GM23338 (cell line): Measurements from ENCODE around the gene HGFAC. TPM values are rescaled to one million over a fixed set of nuclear protein-coding genes. Genes with fewer than 3 reads are reported as not detected.

Experiments
- ATAC-seq: fragments of 200-7000 bp; cut with Tn5 transposase; 3 replicates; pipeline ENCODE4 v1.9.1; 2020
- DNase-seq: peaks from one replicate; pipeline ENCODE4 v3.0.0-alpha.2; 2015; ENCODE audit warnings: low spot score
- H2AFZ ChIP-seq: fragments of 200-600 bp; sonication (generic); 2 replicates; pipeline ENCODE4 v1.8.0; 2016; ENCODE audit warnings: antibody characterized with exemption, mild to moderate bottlenecking, moderate library complexity
- H3F3A ChIP-seq: fragments of 200-600 bp; sonication (generic); replicated peaks from 2 replicates; pipeline ENCODE4 v1.8.0; 2017; ENCODE audit warnings: antibody characterized with exemption, mixed run types, low read depth
- H3K27ac ChIP-seq: fragments of 200-600 bp; sonication (generic); 2 replicates; pipeline ENCODE4 v1.6.1; 2016; ENCODE audit warnings: low read depth
- H3K27me3 ChIP-seq: fragments of 200-600 bp; sonication (generic); 2 replicates; pipeline ENCODE4 v1.8.0; 2016; ENCODE audit warnings: mild to moderate bottlenecking, mixed run types, moderate library complexity; ENCODE audit not compliant: insufficient read depth
- H3K36me3 ChIP-seq: fragments of 200-600 bp; sonication (generic); 2 replicates; pipeline ENCODE4 v1.8.0; 2016; ENCODE audit warnings: mild to moderate bottlenecking; ENCODE audit not compliant: insufficient read depth
- H3K4me1 ChIP-seq: fragments of 200-600 bp; sonication (generic); 2 replicates; pipeline ENCODE4 v1.8.0; 2016; ENCODE audit warnings: mild to moderate bottlenecking, moderate library complexity; ENCODE audit not compliant: insufficient read depth
- H3K4me2 ChIP-seq: fragments of 200-600 bp; sonication (generic); 2 replicates; pipeline ENCODE4 v1.7.1; 2017; ENCODE audit warnings: mixed run types
- H3K4me3 ChIP-seq: fragments of 200-600 bp; sonication (generic); 2 replicates; pipeline ENCODE4 v1.6.1; 2016; ENCODE audit warnings: mixed run types
- H3K79me2 ChIP-seq: fragments of 200-600 bp; sonication (generic); replicated peaks from 2 replicates; pipeline ENCODE4 v1.8.0; 2017; ENCODE audit warnings: mild to moderate bottlenecking; ENCODE audit not compliant: insufficient read depth
- H3K9me2 ChIP-seq: fragments of 200-600 bp; sonication (generic); 2 replicates; pipeline ENCODE4 v1.8.0; 2017; ENCODE audit not compliant: insufficient read depth
- H4K20me1 ChIP-seq: fragments of 200-600 bp; sonication (generic); replicated peaks from 2 replicates; pipeline ENCODE4 v1.8.0; 2017; ENCODE audit warnings: mild to moderate bottlenecking; ENCODE audit not compliant: insufficient read depth
- H3K27ac Mint-ChIP-seq: 2 replicates; pipeline ENCODE4 v1.8.0; 2020; ENCODE audit warnings: inconsistent platforms, mild to moderate bottlenecking, moderate library complexity, mixed read lengths
- H3K27me3 Mint-ChIP-seq: 3 replicates; pipeline ENCODE4 v1.8.0; 2022; ENCODE audit warnings: low read depth, mild to moderate bottlenecking, moderate library complexity, mixed read lengths, inconsistent platforms; ENCODE audit not compliant: insufficient read depth, poor library complexity
- H3K36me3 Mint-ChIP-seq: 3 replicates; pipeline ENCODE4 v1.8.0; 2021; ENCODE audit warnings: low read depth, mild to moderate bottlenecking, inconsistent platforms, moderate library complexity, mixed read lengths
- H3K4me1 Mint-ChIP-seq: 3 replicates; pipeline ENCODE4 v1.8.0; 2020; ENCODE audit warnings: mild to moderate bottlenecking, inconsistent platforms, mixed read lengths
- H3K4me3 Mint-ChIP-seq: 3 replicates; pipeline ENCODE4 v1.8.0; 2021; ENCODE audit warnings: moderate library complexity, mild to moderate bottlenecking, inconsistent platforms, mixed read lengths
- H3K9me3 Mint-ChIP-seq: 3 replicates; pipeline ENCODE4 v1.8.0; 2020; ENCODE audit warnings: moderate library complexity, mild to moderate bottlenecking, inconsistent platforms, mixed read lengths
- CREB1 ChIP-seq: fragments of 250-450 bp; sonication (Bioruptor Pico); IDR thresholded peaks from 2 replicates; pipeline ENCODE4 v1.5.0; 2020; ENCODE audit warnings: low read depth, mild to moderate bottlenecking, moderate library complexity
- EZH2 ChIP-seq: fragments of 200-600 bp; sonication (generic); IDR thresholded peaks from one replicate; pipeline ENCODE4 v1.8.0; 2017; ENCODE audit warnings: antibody characterized with exemption, mild to moderate bottlenecking, low read depth; ENCODE audit not compliant: unreplicated experiment
- EZH2phosphoT487 ChIP-seq: fragments of 200-600 bp; sonication (generic); IDR thresholded peaks from one replicate; pipeline ENCODE4 v1.8.1; 2018; ENCODE audit warnings: antibody characterized with exemption; ENCODE audit not compliant: unreplicated experiment
- JUNB ChIP-seq: IDR thresholded peaks from one replicate; pipeline ENCODE4 v1.6.1; 2016; ENCODE audit warnings: antibody characterized with exemption; ENCODE audit not compliant: unreplicated experiment
- NANOG ChIP-seq: IDR thresholded peaks from 2 replicates; pipeline ENCODE4 v1.6.1; 2016; ENCODE audit warnings: antibody characterized with exemption, borderline replicate concordance
- POLR2AphosphoS5 ChIP-seq: IDR thresholded peaks from 2 replicates; pipeline ENCODE4 v1.6.1; 2016; ENCODE audit warnings: antibody characterized with exemption, low read depth
- STAT1 ChIP-seq: IDR thresholded peaks from one replicate; pipeline ENCODE4 v1.6.1; 2016; ENCODE audit warnings: antibody characterized with exemption; ENCODE audit not compliant: unreplicated experiment
- ZNF114 ChIP-seq: fragments of 250-450 bp; sonication (Bioruptor Pico); IDR thresholded peaks from 2 replicates; pipeline ENCODE4 v1.5.0; 2020; ENCODE audit warnings: mild to moderate bottlenecking, moderate library complexity
- ZNF331 ChIP-seq: fragments of 250-450 bp; sonication (Bioruptor Pico); IDR thresholded peaks from 2 replicates; pipeline ENCODE4 v1.5.0; 2020; ENCODE audit warnings: low read depth, mild to moderate bottlenecking, moderate library complexity
- polyA plus RNA-seq: library from polyadenylated mRNA; unstranded; fragments of >200 nt; fragmentation: Nextera tagmentation; extraction: Ambion mirVana; gene quantifications from 2 replicates; pipeline ENCODE4 v1.2.1, GENCODE V29; 2016
- total RNA-seq: library from RNA; depleted of rRNA; stranded (reverse); fragments of >200 nt; shearing (Covaris generic); gene quantifications from 2 replicates; pipeline ENCODE4 v1.2.3, GENCODE V29; 2014
- TF ChIP-seq, protein P1 (sequence below), 2 experiments: fragments of 200-600 bp in 1 of 2; sonication (generic) in 1 of 2; conservative IDR thresholded peaks; 2 replicates each; pipeline versions ENCODE4 v1.5.1 to v1.6.1; 2016 to 2017; ENCODE audit warnings: antibody characterized with exemption in 2 of 2, low read depth in 2 of 2, mild to moderate bottlenecking in 2 of 2, moderate library complexity in 1 of 2
- TF ChIP-seq, protein P2 (sequence below): IDR thresholded peaks from one replicate; pipeline ENCODE4 v1.6.1; 2018; ENCODE audit warnings: antibody characterized with exemption; ENCODE audit not compliant: unreplicated experiment
- TF ChIP-seq, protein P3 (sequence below): IDR thresholded peaks from 2 replicates; pipeline ENCODE4 v1.6.1; 2016; ENCODE audit warnings: antibody characterized with exemption

HGFAC gene
- total and polyA plus RNA-seq, 2 experiments from 2014 or later, result 0.94 TPM; not detected in 1

DNA sequence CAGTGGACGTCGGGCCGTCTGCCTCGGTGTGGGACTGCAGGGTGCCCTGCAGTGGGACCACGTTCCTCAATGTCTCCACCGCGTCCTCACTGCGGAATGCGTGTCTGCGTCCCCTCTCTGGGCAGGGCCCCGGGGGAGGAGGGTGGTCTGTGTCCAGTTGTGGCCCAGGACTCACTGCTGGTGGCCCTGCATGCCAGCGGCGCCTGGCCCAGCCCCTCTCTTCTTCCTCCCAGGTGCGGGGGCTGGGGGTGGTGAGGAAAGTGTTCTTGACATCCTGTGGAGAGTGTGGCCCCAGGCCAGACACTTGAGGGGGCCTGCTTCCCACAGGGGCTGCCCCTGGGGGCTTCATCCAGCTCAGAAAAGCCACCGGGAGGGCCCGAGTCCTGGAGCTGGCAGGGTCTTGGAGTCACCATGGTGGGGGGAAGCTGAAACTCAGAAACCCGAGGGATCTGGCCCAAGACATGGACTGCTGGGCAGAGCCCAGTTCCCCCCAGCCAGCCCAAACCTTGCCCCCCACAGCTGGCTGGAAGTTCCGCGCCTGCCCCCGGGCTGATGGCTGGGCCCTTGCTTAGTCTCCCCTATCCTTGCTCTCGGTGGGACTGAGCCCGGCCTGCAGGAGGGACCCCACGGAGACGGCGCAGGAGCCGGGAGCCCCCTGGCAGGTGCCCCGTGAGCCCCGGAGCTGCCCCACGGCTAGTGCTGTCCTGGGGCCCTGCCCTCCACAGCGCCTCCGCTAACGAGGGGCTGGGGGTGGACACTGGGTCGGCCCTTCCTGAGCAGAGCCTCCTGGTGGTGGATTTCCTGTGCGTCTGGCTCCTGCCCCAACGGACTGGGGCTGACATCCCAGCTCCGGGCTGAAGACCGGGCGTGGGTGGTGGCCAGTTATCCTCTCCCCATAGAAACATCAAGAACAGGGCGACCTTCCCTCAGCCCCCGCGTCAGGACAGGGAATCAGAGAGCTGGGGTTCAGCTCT lies 24.2 kb downstream of the HGFAC start:
- H2AFZ ChIP-seq, result no peak overlapping the region
- Mint-ChIP-seq H3K27me3 (peaks cover 39% of the 10 kb centered on the region), H3K9me3 (no peaks in the 10 kb centered on the region; the same call in 2 of the 3 replicates), H3K4me1 (no peaks in the 10 kb centered on the region; the same call in 2 of the 3 replicates), H3K36me3 (no peaks in the 10 kb centered on the region), H3K27ac (no peak overlapping the region), H3K4me3 (no peak overlapping the region)
- H3K27ac ChIP-seq, result no peak overlapping the region
- no peaks in the 10 kb centered on the region for H3K79me2 ChIP-seq
- H3K36me3 ChIP-seq, result no peaks in the 10 kb centered on the region
- H3K4me1 ChIP-seq, result no peaks in the 10 kb centered on the region; the same call in 1 of the 2 replicates
- DNase-seq (peak; percentile 69), ATAC-seq (peak; percentile 58)
- H3F3A ChIP-seq, result no peaks in the 10 kb centered on the region
- H3K4me3 ChIP-seq, result no peak overlapping the region
- H3K9me2 ChIP-seq, result no peaks in the 10 kb centered on the region
- peaks cover 19% of the 10 kb centered on the region for H3K27me3 ChIP-seq
- H3K4me2 ChIP-seq, result no peak overlapping the region
- no peak for TF ChIP-seq CREB1
- TF ChIP-seq, protein P1, sequence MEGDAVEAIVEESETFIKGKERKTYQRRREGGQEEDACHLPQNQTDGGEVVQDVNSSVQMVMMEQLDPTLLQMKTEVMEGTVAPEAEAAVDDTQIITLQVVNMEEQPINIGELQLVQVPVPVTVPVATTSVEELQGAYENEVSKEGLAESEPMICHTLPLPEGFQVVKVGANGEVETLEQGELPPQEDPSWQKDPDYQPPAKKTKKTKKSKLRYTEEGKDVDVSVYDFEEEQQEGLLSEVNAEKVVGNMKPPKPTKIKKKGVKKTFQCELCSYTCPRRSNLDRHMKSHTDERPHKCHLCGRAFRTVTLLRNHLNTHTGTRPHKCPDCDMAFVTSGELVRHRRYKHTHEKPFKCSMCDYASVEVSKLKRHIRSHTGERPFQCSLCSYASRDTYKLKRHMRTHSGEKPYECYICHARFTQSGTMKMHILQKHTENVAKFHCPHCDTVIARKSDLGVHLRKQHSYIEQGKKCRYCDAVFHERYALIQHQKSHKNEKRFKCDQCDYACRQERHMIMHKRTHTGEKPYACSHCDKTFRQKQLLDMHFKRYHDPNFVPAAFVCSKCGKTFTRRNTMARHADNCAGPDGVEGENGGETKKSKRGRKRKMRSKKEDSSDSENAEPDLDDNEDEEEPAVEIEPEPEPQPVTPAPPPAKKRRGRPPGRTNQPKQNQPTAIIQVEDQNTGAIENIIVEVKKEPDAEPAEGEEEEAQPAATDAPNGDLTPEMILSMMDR (conservative IDR thresholded peaks at IDR 0.05; ENCODE audit: low read depth in 2 of 2), result peak; percentile 37 to 57; a peak in 3 of 4 replicates
- no peak for TF ChIP-seq ZNF331 (CRISPR knock-in tag)
- no peaks in the 10 kb centered on the region for H4K20me1 ChIP-seq

DNA sequence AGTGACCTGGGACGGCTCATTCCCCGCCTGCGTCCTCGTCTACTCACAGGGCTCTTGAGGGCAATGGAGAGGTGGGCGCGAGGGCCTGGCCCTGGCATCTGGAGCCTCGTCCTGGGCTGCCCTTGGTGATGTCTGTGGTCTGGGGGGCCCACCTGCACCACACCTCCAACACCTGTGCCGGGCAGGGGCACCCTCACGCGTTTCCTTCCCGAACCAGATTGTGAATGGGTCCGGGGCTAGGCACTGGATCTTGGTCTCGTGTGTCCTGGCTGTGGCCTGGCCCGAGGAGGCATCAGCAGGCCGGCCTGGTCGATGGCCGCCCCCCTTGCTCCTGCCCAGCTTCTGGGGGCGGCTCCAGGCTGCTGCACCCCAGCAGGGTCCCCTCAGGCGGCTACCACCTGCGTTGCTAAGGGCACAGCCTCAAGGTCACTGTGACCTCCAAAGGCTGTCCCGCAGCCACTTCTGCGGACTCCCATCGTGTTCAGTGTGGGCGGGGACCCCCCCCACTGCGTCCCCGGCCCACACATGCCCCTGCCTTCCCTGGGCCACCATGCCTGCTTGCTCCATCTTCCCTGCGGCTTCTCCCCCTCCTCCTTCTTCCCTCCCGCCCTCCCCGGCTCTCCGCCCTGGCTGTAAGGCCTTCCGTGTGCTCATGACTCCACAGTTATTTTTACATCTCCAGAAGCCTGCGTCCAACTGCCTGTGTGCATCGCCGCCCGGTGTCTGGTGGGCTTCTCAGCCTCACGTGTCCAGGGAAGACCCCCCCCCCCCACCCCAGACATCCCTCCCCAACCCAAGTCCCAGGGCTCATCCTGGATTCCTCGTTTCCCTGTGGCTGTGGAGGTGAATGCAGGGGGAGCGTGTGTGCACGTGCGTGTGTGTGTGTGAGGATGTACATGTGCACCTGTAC lies 25.2 kb downstream of the HGFAC start:
- Mint-ChIP-seq H3K36me3 (no peaks in the 10 kb centered on the region), H3K4me1 (no peaks in the 10 kb centered on the region; the same call in 2 of the 3 replicates), H3K9me3 (no peaks in the 10 kb centered on the region; the same call in 2 of the 3 replicates), H3K4me3 (no peak overlapping the region), H3K27ac (no peak overlapping the region), H3K27me3 (peaks cover 37% of the 10 kb centered on the region)
- Histone ChIP-seq H3K36me3 (no peaks in the 10 kb centered on the region), H4K20me1 (no peaks in the 10 kb centered on the region), H3K4me2 (no peak overlapping the region), H3K79me2 (no peaks in the 10 kb centered on the region), H3K27ac (no peak overlapping the region), H3K27me3 (peaks cover 19% of the 10 kb centered on the region), H2AFZ (no peak overlapping the region), H3K4me1 (no peaks in the 10 kb centered on the region; the same call in 1 of the 2 replicates), H3K4me3 (no peak overlapping the region), H3K9me2 (no peaks in the 10 kb centered on the region), H3F3A (no peaks in the 10 kb centered on the region)
- ATAC-seq (no peak), DNase-seq (no peak)
- TF ChIP-seq STAT1 (no peak), EZH2 (no peak), POLR2AphosphoS5 (no peak), ZNF331 (CRISPR knock-in tag) (no peak), CREB1 (no peak), ZNF114 (CRISPR knock-in tag) (no peak), EZH2phosphoT487 (no peak), NANOG (no peak), JUNB (no peak)
- TF ChIP-seq, protein P1 (conservative IDR thresholded peaks at IDR 0.05; ENCODE audit: low read depth in 2 of 2), result no peak
- TF ChIP-seq, protein P2, sequence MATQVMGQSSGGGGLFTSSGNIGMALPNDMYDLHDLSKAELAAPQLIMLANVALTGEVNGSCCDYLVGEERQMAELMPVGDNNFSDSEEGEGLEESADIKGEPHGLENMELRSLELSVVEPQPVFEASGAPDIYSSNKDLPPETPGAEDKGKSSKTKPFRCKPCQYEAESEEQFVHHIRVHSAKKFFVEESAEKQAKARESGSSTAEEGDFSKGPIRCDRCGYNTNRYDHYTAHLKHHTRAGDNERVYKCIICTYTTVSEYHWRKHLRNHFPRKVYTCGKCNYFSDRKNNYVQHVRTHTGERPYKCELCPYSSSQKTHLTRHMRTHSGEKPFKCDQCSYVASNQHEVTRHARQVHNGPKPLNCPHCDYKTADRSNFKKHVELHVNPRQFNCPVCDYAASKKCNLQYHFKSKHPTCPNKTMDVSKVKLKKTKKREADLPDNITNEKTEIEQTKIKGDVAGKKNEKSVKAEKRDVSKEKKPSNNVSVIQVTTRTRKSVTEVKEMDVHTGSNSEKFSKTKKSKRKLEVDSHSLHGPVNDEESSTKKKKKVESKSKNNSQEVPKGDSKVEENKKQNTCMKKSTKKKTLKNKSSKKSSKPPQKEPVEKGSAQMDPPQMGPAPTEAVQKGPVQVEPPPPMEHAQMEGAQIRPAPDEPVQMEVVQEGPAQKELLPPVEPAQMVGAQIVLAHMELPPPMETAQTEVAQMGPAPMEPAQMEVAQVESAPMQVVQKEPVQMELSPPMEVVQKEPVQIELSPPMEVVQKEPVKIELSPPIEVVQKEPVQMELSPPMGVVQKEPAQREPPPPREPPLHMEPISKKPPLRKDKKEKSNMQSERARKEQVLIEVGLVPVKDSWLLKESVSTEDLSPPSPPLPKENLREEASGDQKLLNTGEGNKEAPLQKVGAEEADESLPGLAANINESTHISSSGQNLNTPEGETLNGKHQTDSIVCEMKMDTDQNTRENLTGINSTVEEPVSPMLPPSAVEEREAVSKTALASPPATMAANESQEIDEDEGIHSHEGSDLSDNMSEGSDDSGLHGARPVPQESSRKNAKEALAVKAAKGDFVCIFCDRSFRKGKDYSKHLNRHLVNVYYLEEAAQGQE, result no peak
- TF ChIP-seq, protein P3, sequence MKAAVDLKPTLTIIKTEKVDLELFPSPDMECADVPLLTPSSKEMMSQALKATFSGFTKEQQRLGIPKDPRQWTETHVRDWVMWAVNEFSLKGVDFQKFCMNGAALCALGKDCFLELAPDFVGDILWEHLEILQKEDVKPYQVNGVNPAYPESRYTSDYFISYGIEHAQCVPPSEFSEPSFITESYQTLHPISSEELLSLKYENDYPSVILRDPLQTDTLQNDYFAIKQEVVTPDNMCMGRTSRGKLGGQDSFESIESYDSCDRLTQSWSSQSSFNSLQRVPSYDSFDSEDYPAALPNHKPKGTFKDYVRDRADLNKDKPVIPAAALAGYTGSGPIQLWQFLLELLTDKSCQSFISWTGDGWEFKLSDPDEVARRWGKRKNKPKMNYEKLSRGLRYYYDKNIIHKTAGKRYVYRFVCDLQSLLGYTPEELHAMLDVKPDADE, result no peak
